Stimulated activated CD8-positive, alpha-beta memory T cell treated with anti-CD3 and anti-CD28 coated beads, Interleukin-12 subunit alpha, Interleukin-12 subunit beta, amount 100 ng/mL, for 24 hours (primary cell): ENCODE data around the gene ARHGEF9.
"Not testable (repeated sequence)": the region's sequence is repeated elsewhere in the genome, so short reads cannot be mapped to it uniquely, and the experiment has no call there.

Experiments
- DNase-seq: peaks from one replicate; pipeline ENCODE4 v3.0.0-alpha.2; 2020; ENCODE audit errors: extremely low read depth

The ARHGEF9 gene

DNA sequence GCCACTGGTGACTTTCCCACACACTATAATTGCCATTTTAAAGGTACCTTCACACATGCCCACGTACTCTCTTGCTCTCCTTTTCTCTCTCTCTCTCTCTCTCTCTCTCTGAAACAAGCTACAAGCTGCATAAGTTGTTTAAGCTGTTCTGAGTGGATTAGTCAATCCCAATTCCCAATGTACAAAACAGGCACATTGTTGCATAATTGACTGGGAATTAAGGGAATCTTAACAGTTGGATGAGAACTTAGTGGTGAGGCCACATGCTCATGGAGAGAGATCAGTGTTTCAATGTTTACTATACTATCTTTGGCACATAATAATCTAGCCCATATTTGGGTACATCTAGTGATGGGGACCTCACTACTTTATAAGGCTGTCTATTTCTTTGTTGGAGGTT is 123.3 kb downstream of the ARHGEF9 start:
- DNase-seq, result no peak

DNA sequence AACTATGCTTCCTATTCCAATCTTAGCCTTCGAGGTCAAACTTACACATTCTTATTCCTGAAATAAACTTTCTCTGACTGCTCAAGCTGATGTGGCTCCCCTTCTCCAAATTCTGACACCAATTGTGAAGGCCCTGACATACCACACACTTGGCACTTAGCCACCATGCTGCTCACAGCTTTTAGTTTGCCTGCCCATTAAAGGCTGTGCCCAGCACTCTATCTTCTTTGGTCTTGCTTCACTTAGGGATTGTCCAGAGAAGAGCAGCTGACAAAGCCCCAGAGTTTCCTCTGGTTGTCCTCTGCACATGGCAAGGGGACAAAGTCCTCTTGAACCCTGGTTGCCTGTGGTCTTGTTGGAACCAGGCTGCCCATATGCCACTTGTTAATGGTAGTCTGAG is 126.1 kb downstream of the ARHGEF9 start:
- no peak for DNase-seq

DNA sequence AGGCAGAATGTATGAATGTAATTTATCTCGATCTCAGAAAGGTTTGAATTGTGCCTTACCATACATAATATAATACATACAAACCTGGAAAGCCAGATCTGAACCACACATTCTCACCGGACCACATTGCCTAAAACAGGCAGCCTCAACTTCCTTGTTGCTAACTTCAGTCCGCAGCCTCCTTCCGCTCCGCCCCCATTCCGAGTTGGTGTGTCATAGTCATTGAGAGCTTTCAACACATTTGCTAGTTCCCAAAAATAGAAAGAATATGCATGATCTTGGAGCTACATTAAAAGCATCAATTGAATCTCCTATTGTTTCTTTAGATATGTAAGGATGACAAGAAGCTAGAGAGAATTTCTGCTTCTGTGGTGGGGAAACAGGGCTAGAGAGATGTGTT is 127.2 kb downstream of the ARHGEF9 start:
- no peak for DNase-seq

DNA sequence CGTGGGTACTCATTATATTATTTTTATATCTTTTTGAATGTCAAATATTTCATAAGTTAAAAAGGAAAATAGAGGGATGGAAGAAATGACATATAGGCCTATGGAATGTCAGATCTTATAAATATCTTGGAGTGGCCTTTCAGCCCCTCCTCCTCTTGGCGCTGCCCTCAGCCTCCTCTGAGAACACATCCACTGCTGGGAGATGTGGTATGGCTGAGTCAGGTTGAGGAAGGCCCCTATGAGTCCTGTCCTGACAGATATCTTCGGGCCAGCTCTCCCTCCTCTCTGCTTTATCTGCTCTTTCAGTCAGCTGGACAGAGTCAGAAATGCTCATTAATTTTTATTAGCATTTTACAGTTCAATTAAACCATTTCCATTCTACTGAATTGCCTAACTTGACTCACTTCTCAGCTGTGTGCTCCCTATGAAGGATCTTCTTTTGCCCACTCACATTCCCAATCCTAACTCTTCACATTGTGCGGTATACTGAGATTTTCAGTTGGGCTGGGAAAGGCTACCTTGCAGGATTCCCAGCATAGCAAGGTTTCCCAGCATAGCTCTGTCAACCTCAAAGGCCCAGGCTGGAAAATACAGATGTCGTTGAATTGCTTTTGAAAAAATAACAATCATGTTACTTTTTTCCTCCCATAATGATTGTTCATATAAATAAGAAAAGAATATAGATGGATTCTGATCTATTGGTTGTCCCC is 128.0 kb downstream of the ARHGEF9 start:
- DNase-seq, result no peak

DNA sequence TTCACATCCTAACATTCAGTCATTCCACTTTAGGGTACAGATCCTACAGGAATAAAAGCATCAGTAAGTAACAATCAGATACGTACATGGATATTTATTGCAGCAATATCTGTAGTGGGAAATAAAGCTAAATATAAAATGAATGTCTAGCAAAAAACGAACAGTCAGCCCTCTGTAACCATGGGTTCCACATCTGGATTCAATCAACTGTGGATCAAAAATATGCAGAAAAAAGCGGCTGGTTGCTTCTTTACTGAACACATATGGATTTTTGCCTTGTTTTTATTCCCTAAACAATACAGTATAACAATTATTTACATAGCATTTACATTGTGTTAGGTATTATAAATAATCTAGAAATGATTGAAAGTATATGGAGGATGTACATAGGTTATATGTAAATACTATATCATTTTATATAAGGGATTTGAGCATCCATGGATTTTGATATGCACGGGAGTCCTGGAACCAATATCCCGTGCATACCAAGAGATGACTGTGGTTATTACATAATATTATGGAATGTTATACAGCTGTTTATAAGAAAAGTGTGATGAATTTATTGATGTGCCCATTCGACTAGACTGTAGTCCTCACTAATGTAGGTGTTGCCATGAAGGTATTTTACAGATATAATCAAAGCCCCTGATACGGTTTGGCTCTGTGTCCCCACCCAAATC is 132.8 kb downstream of the ARHGEF9 start:
- no peak for DNase-seq

DNA sequence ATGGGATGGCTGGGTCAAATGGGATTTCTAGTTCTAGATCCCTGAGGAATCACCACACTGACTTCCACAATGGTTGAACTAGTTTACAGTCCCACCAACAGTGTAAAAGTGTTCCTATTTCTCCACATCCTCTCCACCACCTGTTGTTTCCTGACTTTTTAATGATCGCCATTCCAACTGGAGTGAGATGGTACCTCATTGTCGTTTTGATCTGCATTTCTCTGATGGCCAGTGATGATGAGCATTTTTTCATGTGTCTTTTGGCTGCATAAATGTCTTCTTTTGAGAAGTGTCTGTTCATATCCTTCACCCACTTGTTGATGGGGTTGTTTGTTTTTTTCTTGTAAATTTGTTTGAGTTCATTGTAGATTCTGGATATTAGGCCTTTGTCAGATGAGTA is 139.3 kb downstream of the ARHGEF9 start:
- not testable (repeated sequence) for DNase-seq

DNA sequence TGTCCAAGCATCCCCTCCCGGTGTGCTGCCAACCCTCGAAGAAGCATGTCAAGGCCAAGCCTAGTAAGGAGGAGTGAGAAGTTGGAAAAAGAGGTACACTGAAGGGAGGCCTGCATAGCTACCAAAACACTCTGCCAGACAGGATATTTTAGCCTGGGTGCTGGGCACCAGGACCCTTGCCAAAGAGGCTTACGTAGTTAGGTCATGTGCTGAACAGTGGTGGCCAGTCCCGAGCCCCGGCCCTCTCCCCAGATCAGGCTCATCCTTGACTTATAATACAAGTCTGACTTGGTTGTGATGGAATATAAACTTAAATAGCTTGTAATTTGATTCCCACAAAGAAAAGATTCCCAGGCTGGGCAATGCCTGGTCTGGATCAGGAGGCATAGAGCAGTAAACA is 149.3 kb downstream of the ARHGEF9 start:
- DNase-seq, result no peak

DNA sequence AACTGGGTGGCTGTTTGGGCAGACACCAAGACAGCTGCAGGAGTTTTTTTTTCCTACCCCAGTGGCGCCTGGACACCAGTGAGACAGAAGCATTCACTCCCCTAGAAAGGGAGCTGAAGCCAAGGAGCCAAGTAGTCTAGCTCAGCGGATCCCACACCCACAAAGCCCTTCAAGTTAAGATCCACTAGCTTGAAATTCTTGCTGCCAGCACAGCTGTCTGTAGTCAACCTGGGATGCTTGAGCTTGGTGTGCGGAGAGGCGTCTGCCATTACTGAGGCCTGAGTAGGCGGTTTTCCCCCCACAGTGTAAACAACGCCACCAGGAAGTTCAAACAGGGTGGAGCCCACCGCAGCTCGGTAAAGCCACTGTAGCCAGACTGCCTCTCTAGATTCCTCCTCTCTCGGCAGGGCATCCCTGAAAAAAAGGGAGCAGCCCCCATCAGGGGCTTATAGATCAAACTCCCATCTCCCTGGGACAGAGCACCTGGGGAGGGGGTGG is 171.4 kb downstream of the ARHGEF9 start:
- no peak for DNase-seq

- no peak for DNase-seq
These were observed 199.1 kb downstream of the ARHGEF9 start for GRCh38 chrX:63585936-63586335.
